ENCODE measurements around the gene SH3TC1. TPM values are rescaled to one million over a fixed set of nuclear protein-coding genes. Genes with fewer than 3 reads are reported as not detected.

SH3TC1 gene
- total and polyA plus RNA-seq, 10 of the 15 experiments (the other 5 are each of a cell fraction or from before 2014, with no cell fraction given): 0.19 to 47.0 (median 18.4) TPM

GRCh38 chr4:8199594-8200301 lies 658 bp downstream of the SH3TC1 start:
- no peak for DNase-seq (ENCODE audit: low read depth, low spot score)
- in situ Hi-C loops (cut with MboI): no loop called here
- Histone ChIP-seq H3K79me2 (ENCODE audit: control insufficient read depth, insufficient read depth, low read length) (peaks cover 55% of the 10 kb centered on the region), H3K4me2 (ENCODE audit: control insufficient read depth, insufficient read depth) (peak overlapping the region; percentile 100), H3K9me3 (replicated peaks; ENCODE audit: control insufficient read depth, insufficient read depth, low read length) (no peaks in the 10 kb centered on the region), H3K36me3 (ENCODE audit: control insufficient read depth in 2 of 2, insufficient read depth in 2 of 2, low read length in 1 of 2) (peaks cover 0 to 2% of the 10 kb centered on the region in 2 experiments; a peak in 2 of 4 replicates), H2AFZ (ENCODE audit: control insufficient read depth, low read depth, low read length) (no peak overlapping the region), H3K27me3 (replicated peaks in 1 of 2; ENCODE audit: control insufficient read depth in 2 of 2, insufficient read depth in 2 of 2, low read length in 1 of 2) (no peaks in the 10 kb centered on the region), H4K20me1 (ENCODE audit: control insufficient read depth, insufficient read depth) (no peaks in the 10 kb centered on the region), H3K4me3 (peak overlapping the region; percentile 74), H3K4me1 (ENCODE audit: control insufficient read depth, insufficient read depth, low read length) (peaks cover 48% of the 10 kb centered on the region), H3K27ac (ENCODE audit: control insufficient read depth, insufficient read depth) (peak overlapping the region; percentile 94), H3K9ac (ENCODE audit: control insufficient read depth, insufficient read depth, low read length) (peak overlapping the region; percentile 91)
- peak; percentile 20 for ATAC-seq
- CTCF ChIA-PET: interaction anchor here (1.1 to 3.7 kb wide), 4 partner anchors 20 to 30 kb away, joined by 3 to 33 read pairs (median 10); no protein-coding TSS in a partner anchor
- SMC1A ChIA-PET (ENCODE audit: uncharacterized antibody, unreplicated experiment): interaction anchor here (0.8 to 2.2 kb wide), 6 partner anchors 21 to 232 kb away, joined by 3 to 19 read pairs (median 6); no protein-coding TSS in a partner anchor
- intact Hi-C loops (cut with micrococcal nuclease; ENCODE audit: unreplicated experiment): loop anchor here (2.0 kb wide), 1 partner anchor 29 kb away; no protein-coding TSS in a partner anchor
- TF ChIP-seq CBFB (IDR thresholded peaks at IDR 0.05; ENCODE audit: low read depth): no peak
- TF ChIP-seq TCF3 (IDR thresholded peaks at IDR 0.05; ENCODE audit: borderline replicate concordance, insufficient read depth, low read depth, low read length): 0 out of 2 replicates have a peak, but pooled peaks have one; percentile 11
- TF ChIP-seq STAT3 (IDR thresholded peaks at IDR 0.05; ENCODE audit: low read depth, low read length): no peak
- TF ChIP-seq BCL11A (IDR thresholded peaks at IDR 0.05; ENCODE audit: low read depth, low read length): no peak
- no peak for TF ChIP-seq CREB1 (IDR thresholded peaks at IDR 0.05; ENCODE audit: low read depth)
- peak; percentile 6; the same call in 1 of the 3 replicates for TF ChIP-seq POU2F2 (IDR thresholded peaks at IDR 0.05; ENCODE audit: borderline replicate concordance, low read depth, low read length)
- 0 out of 2 replicates have a peak, but pooled peaks have one; percentile 3 for TF ChIP-seq MXI1 (IDR thresholded peaks at IDR 0.05; ENCODE audit: low read depth, low read length)
- TF ChIP-seq CHD1 (IDR thresholded peaks at IDR 0.05; ENCODE audit: low read depth, low read length): 0 out of 2 replicates have a peak, but pooled peaks have one; percentile 9
- POLR2A ChIA-PET: interaction anchor here (0.6 to 1.8 kb wide), 8 partner anchors 14 to 41 kb away, joined by 3 to 10 read pairs (median 4); partner anchors contain the start of gene ABLIM2
- RAD21 ChIA-PET (ENCODE audit: unreplicated experiment): interaction anchor here (0.6 to 4.4 kb wide), 9 partner anchors 9 to 191 kb away, joined by 3 to 28 read pairs (median 4); no protein-coding TSS in a partner anchor
- no peak for FAIRE-seq
- WGBS (ENCODE audit: insufficient coverage, insufficient replicate concordance, low lambda C conversion rate, missing lambda C conversion rate): 5% methylated on average over 25 of the region's 26 CpGs
- TSS peak; percentile 71 for BruUV-seq (replicated peaks)

Measured in GM12878 (cell line).